Measurements from ENCODE around the gene MINDY4. TPM values are rescaled to one million over a fixed set of nuclear protein-coding genes. Genes with fewer than 3 reads are reported as not detected.

The MINDY4 gene
- total and polyA plus RNA-seq, 2 donors (not counting 1 experiment from before 2014, with no cell fraction given) = 6.1 to 6.3 TPM

GRCh38 chr7:30750010-30750409, 21.2 kb upstream of the MINDY4 start:
- no peak overlapping the region for H2AFZ ChIP-seq (ENCODE audit: low read length)
- peak overlapping the region; percentile 83 for H3K27ac ChIP-seq (ENCODE audit: insufficient read depth, low read length)
- no peak for DNase-seq (ENCODE audit: low read depth in 2 of 2)
- H3K4me2 ChIP-seq (ENCODE audit: extremely low read depth, insufficient read depth, low read length) = no peak overlapping the region
- H3K9me3 ChIP-seq (ENCODE audit: control insufficient read depth, insufficient read depth, low read depth, low read length) = no peaks in the 10 kb centered on the region
- no peaks in the 10 kb centered on the region for H4K20me1 ChIP-seq (ENCODE audit: control insufficient read depth, extremely low read depth, insufficient read depth, low read length)
- no peak overlapping the region for H3K4me3 ChIP-seq (replicated peaks in 1 of 4; ENCODE audit: control extremely low read depth in 1 of 4, insufficient read depth in 1 of 4, low read depth in 3 of 4, low read length in 4 of 4)
- peaks cover 20% of the 10 kb centered on the region for H3K79me2 ChIP-seq (ENCODE audit: control insufficient read depth, insufficient read depth, low read length)
- TF ChIP-seq EZH2 (IDR thresholded peaks at IDR 0.05; ENCODE audit: low read length, missing control alignments) = no peak
- no peak for TF ChIP-seq CTCF (conservative IDR thresholded peaks at IDR 0.05 in 1 of 2, IDR thresholded peaks at IDR 0.05 in 1 of 2; ENCODE audit: low read depth in 1 of 2, low read length in 2 of 2)
- H3K36me3 ChIP-seq (ENCODE audit: control insufficient read depth, insufficient read depth, low read length) = peaks cover 7% of the 10 kb centered on the region
- no peaks in the 10 kb centered on the region for H3K27me3 ChIP-seq (ENCODE audit: control insufficient read depth, insufficient read depth, low read length)
- H3K4me1 ChIP-seq (ENCODE audit: control insufficient read depth, extremely low read depth, insufficient read depth, low read length) = peaks cover 18% of the 10 kb centered on the region
- no peak overlapping the region for H3K9ac ChIP-seq (ENCODE audit: insufficient read depth, low read length)

GRCh38 chr7:30750683-30751650, 20.2 kb upstream of the MINDY4 start:
- Histone ChIP-seq H3K4me3 (replicated peaks in 1 of 4; ENCODE audit: control extremely low read depth in 1 of 4, insufficient read depth in 1 of 4, low read depth in 3 of 4, low read length in 4 of 4) (peak overlapping the region in 2 of 4 experiments; percentile 16 to 56), H3K36me3 (ENCODE audit: control insufficient read depth, insufficient read depth, low read length) (peaks cover 12% of the 10 kb centered on the region), H3K9ac (ENCODE audit: insufficient read depth, low read length) (peak overlapping the region; percentile 64), H3K4me1 (ENCODE audit: control insufficient read depth, extremely low read depth, insufficient read depth, low read length) (peaks cover 25% of the 10 kb centered on the region), H3K79me2 (ENCODE audit: control insufficient read depth, insufficient read depth, low read length) (peaks cover 20% of the 10 kb centered on the region), H3K4me2 (ENCODE audit: extremely low read depth, insufficient read depth, low read length) (peak overlapping the region; percentile 61), H3K27me3 (ENCODE audit: control insufficient read depth, insufficient read depth, low read length) (no peaks in the 10 kb centered on the region), H2AFZ (ENCODE audit: low read length) (no peak overlapping the region), H4K20me1 (ENCODE audit: control insufficient read depth, extremely low read depth, insufficient read depth, low read length) (no peaks in the 10 kb centered on the region), H3K27ac (ENCODE audit: insufficient read depth, low read length) (peak overlapping the region; percentile 83), H3K9me3 (ENCODE audit: control insufficient read depth, insufficient read depth, low read depth, low read length) (no peaks in the 10 kb centered on the region)
- peak; percentile 93 to 99 for DNase-seq (ENCODE audit: low read depth in 2 of 2)
- TF ChIP-seq EZH2 (IDR thresholded peaks at IDR 0.05; ENCODE audit: low read length, missing control alignments) = no peak
- no peak for TF ChIP-seq CTCF (conservative IDR thresholded peaks at IDR 0.05 in 1 of 2, IDR thresholded peaks at IDR 0.05 in 1 of 2; ENCODE audit: low read depth in 1 of 2, low read length in 2 of 2)

- H3K4me3 ChIP-seq (replicated peaks in 1 of 4; ENCODE audit: control extremely low read depth in 1 of 4, insufficient read depth in 1 of 4, low read depth in 3 of 4, low read length in 4 of 4) = peak within 1 kb of the TSS in 3 of 4 experiments; percentile 42 to 56 (median 56)
These were observed 19.4 kb upstream of the MINDY4 start, which contains the start of gene INMT for GRCh38 chr7:30751696-30752273. TSS of gene INMT (plus strand) at chr7:30752135. CDS start at chr7:30752151, 16 bp downstream.

More at GRCh38 chr7:30751696-30752273, 19.4 kb upstream of the MINDY4 start, which contains the start of gene INMT:
- Histone ChIP-seq H3K36me3 (ENCODE audit: control insufficient read depth, insufficient read depth, low read length) (peaks cover 12% of the 10 kb centered on the region), H3K27ac (ENCODE audit: insufficient read depth, low read length) (peak within 1 kb of the TSS; percentile 83), H2AFZ (ENCODE audit: low read length) (no peak within 1 kb of the TSS), H3K4me2 (ENCODE audit: extremely low read depth, insufficient read depth, low read length) (peak within 1 kb of the TSS; percentile 79), H3K9me3 (ENCODE audit: control insufficient read depth, insufficient read depth, low read depth, low read length) (no peaks in the 10 kb centered on the region), H3K79me2 (ENCODE audit: control insufficient read depth, insufficient read depth, low read length) (peaks cover 20% of the 10 kb centered on the region), H3K4me1 (ENCODE audit: control insufficient read depth, extremely low read depth, insufficient read depth, low read length) (peaks cover 27% of the 10 kb centered on the region), H3K9ac (ENCODE audit: insufficient read depth, low read length) (peak within 1 kb of the TSS; percentile 64), H3K27me3 (ENCODE audit: control insufficient read depth, insufficient read depth, low read length) (no peaks in the 10 kb centered on the region), H4K20me1 (ENCODE audit: control insufficient read depth, extremely low read depth, insufficient read depth, low read length) (no peaks in the 10 kb centered on the region)
- TF ChIP-seq CTCF (conservative IDR thresholded peaks at IDR 0.05 in 1 of 2, IDR thresholded peaks at IDR 0.05 in 1 of 2; ENCODE audit: low read depth in 1 of 2, low read length in 2 of 2) (no peak), EZH2 (IDR thresholded peaks at IDR 0.05; ENCODE audit: low read length, missing control alignments) (no peak)
- no peak for DNase-seq (ENCODE audit: low read depth in 2 of 2)
